Measurements from ENCODE around the gene CKMT1B.
"Not testable (repeated sequence)": the region's sequence is repeated elsewhere in the genome, so short reads cannot be mapped to it uniquely, and the experiment has no call there.

Gene CKMT1B

GRCh38 chr15:43593328-43594190 lies at the start of gene CKMT1B:
CKMT1B (plus strand) TSS chr15:43594027; CDS start chr15:43594219, 192 bp downstream.
- not testable (repeated sequence) for DNase-seq (ENCODE audit: low spot score)

GRCh38 chr15:43544266-43544665 lies 49.6 kb upstream of the CKMT1B start:
- DNase-seq (ENCODE audit: low spot score) = no peak

DNA sequence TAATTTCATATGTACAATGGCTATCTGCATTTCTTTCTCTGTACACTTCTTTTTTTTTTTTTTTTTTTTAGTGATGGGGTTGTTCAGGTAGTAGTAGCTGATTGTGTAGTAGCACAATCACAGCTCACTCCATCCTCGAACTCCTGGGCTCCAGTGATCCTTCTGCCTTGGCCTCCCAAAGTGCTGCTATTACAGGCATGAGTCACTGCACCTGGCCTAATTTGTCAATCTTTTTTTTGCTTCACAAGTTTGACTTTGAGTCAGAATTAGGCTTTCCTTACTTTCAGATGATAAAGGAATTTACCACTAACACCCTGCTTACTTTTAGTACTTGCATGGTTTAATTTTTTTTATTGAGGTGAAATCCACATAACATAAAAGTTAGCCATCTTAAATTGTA lies 48.4 kb upstream of the CKMT1B start:
- DNase-seq (ENCODE audit: low spot score) = no peak

GRCh38 chr15:43547539-43547938 lies 46.3 kb upstream of the CKMT1B start:
- DNase-seq (ENCODE audit: low spot score) = no peak

GRCh38 chr15:43550527-43551363 lies 43.1 kb upstream of the CKMT1B start:
- no peak for DNase-seq (ENCODE audit: low spot score)

- DNase-seq (ENCODE audit: low spot score) = no peak
Measured at GRCh38 chr15:43552256-43552655, 41.6 kb upstream of the CKMT1B start.

DNA sequence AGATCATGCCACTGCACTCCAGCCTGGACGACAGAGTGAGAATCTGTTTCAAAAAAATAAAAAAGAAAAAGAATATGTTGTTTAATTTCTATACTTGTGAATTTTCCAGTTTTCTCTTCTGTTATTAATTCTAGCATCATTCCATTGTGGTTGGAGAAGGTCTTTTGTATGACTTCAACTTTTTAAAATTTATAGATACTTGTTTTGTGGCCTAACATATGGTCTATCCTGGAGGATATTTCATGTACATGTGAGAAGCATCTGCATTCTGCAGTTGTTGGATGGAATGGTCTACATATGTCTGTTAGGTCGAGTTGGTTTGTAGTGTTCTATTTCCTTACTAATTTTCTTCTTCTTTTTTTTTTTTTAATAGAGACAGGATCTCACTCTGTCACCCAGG lies 40.8 kb upstream of the CKMT1B start:
- DNase-seq (ENCODE audit: low spot score) = no peak

DNA sequence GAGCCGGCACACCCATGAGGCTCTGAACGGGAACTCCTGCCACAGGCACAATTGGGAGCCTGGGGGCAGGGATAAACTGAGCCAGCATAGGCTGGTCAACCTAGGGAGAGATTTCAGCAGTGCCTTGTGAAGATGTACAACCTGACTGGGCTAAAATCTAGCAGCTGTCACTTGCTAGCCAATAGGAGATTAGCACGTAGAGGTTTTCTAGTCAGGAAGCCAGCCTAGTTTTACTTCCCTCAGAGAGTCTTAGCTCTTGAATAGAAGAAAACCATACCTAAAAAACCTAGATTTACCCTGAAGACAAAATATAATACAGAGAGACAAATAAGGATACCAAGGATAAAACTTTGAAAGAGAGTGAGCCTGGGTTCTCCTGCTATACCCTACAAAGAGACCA lies 31.1 kb upstream of the CKMT1B start:
- DNase-seq (ENCODE audit: low spot score) = not testable (repeated sequence)

DNA sequence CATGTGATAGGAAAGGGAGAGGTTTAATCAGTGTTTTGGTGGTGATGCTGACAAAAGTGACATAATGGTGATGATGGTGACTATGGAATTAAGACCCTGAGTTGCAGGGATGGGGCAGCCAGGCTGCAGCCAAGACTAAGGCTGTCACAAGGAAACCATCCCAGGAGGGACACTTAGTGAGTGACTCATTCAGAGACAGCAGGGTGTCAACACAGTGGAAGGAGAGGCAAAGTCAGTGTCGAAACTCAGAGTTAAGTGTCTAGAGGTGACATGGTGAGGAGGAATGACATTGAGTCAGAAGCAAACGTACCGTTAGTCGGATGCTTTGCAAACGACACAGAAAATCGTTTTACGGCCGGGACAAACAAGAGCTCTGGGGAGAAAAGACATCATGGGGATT lies 30.0 kb upstream of the CKMT1B start:
- not testable (repeated sequence) for DNase-seq (ENCODE audit: low spot score)

GRCh38 chr15:43566615-43567014 lies 27.2 kb upstream of the CKMT1B start:
- DNase-seq (ENCODE audit: low spot score) = not testable (repeated sequence)

DNA sequence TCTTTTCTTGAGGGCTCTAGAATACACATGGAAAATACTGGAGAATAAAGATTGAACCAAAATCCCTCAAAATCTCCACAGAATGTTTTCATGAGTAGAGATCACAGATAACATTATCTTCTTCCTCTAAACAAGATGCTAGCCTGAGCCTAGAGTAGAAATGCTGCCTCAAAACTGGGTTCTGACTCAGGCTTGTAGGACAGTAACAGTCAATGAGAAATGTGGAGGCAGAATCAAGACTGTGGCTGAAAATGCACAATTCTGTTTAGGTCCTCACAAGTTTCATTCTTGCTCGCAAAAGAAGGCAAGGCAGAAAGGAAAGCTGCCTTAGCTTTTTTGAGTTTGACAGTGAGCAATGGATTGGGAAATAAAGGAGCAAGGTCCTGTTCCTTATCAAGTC lies 19.2 kb upstream of the CKMT1B start:
- not testable (repeated sequence) for DNase-seq (ENCODE audit: low spot score)

GRCh38 chr15:43589778-43590466 lies 3.9 kb upstream of the CKMT1B start, which contains the start of gene PPIP5K1:
PPIP5K1 (minus strand) TSS chr15:43590208; CDS start chr15:43584504, 5,704 bp downstream.
- not testable (repeated sequence) for DNase-seq (ENCODE audit: low spot score)

- not testable (repeated sequence) for DNase-seq (ENCODE audit: low spot score)
Measured at GRCh38 chr15:43592841-43593240, 986 bp upstream of the CKMT1B start.

DNA sequence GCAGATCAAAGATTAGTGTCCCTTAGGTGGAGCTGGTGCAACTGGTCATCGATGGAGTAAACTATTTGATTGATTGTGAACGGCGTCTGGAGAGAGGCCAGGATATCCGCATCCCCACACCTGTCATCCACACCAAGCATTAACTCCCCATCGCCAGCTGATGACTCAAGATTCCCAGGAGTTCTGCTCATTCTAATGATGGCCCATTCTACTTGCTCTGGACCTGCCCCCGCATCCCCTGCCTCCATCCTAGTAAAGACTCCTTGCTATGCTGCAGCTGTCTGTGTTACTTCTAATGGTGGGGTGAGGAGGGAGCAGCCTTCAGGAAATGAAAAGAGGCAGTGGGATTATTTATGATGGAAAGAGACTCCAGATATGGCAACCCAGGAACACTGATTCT lies 5.3 kb downstream of the CKMT1B start:
- not testable (repeated sequence) for DNase-seq (ENCODE audit: low spot score)

GRCh38 chr15:43600200-43600599 lies 6.4 kb downstream of the CKMT1B start:
- not testable (repeated sequence) for DNase-seq (ENCODE audit: low spot score)

DNA sequence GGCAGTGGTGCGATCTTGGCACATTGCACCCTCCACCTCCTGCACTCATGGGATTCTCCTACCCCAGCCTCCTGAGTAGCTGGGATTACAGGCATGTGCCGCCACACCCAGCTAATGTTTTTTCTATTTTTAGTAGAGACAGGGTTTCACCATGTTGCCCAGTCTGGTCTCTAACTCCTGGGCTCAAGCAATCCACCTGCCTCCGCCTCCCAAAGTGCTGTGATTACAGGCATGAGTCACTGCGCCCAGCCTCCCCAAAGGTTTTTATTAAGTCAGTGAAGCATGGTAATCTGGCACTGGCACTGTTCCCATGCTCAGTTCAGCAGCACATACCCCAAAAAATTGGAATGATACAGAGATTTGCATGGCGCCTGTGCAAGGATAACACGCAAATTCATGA lies 8.4 kb downstream of the CKMT1B start:
- DNase-seq (ENCODE audit: low spot score) = not testable (repeated sequence)

DNA sequence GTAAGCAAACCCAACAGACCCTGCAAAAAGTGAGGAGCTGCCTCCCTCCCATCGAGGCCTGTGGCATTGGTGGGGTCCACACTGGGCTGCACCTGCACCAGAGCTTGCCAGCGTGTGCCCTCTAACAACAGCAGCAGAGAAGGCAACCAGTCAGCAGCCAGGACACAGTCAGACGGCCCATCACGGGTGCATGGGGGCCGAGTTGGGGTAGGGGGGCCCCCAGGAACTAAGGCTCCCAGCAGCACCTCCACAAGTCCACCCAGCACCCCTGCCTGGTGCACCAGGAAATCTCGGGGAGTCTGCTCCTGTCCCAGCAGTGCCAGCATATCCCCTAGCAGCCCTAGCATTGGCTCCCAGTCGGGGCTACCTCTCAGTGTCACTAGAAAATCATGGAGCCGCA lies 23.9 kb downstream of the CKMT1B start:
- not testable (repeated sequence) for DNase-seq (ENCODE audit: low spot score)

DNA sequence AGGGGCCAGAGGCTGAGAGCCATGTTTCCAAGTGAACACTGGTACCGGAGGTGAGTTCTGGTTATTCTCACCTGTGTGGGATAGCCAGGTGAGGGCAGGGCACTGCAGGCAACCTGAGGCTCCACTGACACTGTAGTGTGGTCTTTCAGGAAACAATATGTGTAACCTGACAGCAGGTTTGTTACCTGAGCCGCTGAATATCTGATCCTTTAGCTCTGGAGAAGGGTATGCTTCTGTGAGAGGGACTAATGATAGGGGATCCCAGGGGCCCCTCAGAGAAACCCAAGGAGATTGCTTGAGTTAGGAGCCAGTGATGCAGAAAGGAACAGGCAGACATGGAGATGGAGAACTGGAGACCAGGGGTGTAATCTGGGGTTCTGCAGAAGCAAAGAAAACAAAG lies 24.9 kb downstream of the CKMT1B start, which contains the start of gene STRC:
Gene STRC, minus strand, starts transcription at position 101 of the 400 bp plus-strand sequence. Its CDS starts 78 bp downstream, at position 23.
- not testable (repeated sequence) for DNase-seq (ENCODE audit: low spot score)

DNA sequence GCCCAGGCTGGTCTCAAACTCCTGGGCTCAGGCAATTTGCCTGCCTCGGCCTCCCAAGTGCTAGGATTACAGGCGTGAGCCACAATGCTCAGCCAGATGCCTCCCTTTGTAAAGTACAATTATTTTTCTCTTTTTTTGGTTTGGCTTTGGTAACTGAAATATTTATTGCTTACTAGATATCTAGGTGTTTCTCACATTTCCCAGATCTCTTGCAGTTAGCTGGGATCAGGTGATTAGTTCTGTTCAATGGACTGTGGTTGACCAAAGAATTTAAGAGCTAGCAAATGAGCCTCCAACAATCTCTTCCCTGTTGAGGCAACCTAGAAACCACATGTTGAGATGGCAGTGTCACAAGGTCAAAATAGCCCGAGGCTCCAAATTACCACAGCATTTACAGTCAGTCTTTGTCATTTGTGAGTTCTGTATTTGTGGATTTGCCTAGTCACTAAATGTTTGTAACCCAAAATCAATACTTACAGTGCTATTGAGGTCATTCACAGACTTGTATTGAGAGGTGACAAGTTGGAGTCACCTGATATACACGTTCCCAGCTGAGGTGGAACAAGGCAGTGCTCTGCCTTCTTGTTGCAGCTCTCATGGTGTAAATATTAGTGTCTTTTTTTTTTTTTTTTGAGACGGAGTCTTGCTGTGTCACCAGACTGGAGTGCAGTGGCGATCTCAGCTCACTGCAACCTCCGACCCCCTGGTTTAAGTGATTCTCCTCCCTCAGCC lies 28.4 kb downstream of the CKMT1B start:
- DNase-seq (ENCODE audit: low spot score) = not testable (repeated sequence)

GRCh38 chr15:43625106-43625505 lies 31.3 kb downstream of the CKMT1B start:
- DNase-seq (ENCODE audit: low spot score) = no peak

GRCh38 chr15:43626937-43627336 lies 33.1 kb downstream of the CKMT1B start:
- DNase-seq (ENCODE audit: low spot score) = not testable (repeated sequence)
